SU-DHL-6 (cell line): ENCODE data around the gene PHF21B.

Experiments used
- H2AFZ ChIP-seq: fragments of 200-600 bp; sonication (generic); 2 replicates; pipeline ENCODE4 v1.6.1; 2014; ENCODE audit warnings: low read depth, mild to moderate bottlenecking, moderate library complexity, mixed read lengths, antibody characterized with exemption, low read length; ENCODE audit not compliant: severe bottlenecking
- H3F3A ChIP-seq: fragments of 200-600 bp; shearing (Covaris generic); 2 replicates; pipeline ENCODE4 v1.6.0; 2016; ENCODE audit warnings: antibody characterized with exemption, mild to moderate bottlenecking; ENCODE audit not compliant: insufficient read depth
- H3K27ac ChIP-seq: fragments of 200-600 bp; sonication (generic); 2 replicates; pipeline ENCODE4 v1.5.1; 2016; ENCODE audit warnings: low read depth, mild to moderate bottlenecking, low read length, moderate library complexity, mixed read lengths
- H3K27me3 ChIP-seq: fragments of 200-600 bp; sonication (generic), shearing (Covaris generic); 2 replicates; pipeline ENCODE4 v1.6.0; 2014; ENCODE audit warnings: mild to moderate bottlenecking, low read length
- H3K36me3 ChIP-seq: fragments of 200-600 bp; sonication (generic); 2 replicates; pipeline ENCODE4 v1.6.1; 2014; ENCODE audit warnings: mild to moderate bottlenecking, low read length, mixed read lengths
- H3K4me2 ChIP-seq: fragments of 300-600, 200-600 bp; shearing (Covaris generic), sonication (generic); 2 replicates; pipeline ENCODE4 v1.6.0; 2014; ENCODE audit warnings: low read length, low read depth, mild to moderate bottlenecking; ENCODE audit not compliant: poor library complexity, severe bottlenecking
- H3K4me3 ChIP-seq: fragments of 200-600 bp; sonication (generic); 2 replicates; pipeline ENCODE4 v1.5.1; 2014; ENCODE audit warnings: antibody characterized with exemption, low read length, mild to moderate bottlenecking, mixed read lengths; ENCODE audit not compliant: insufficient read depth, poor library complexity, severe bottlenecking
- H3K79me2 ChIP-seq: fragments of 200-600 bp; sonication (generic); 2 replicates; pipeline ENCODE4 v1.6.1; 2014; ENCODE audit warnings: mild to moderate bottlenecking, low read length, moderate library complexity; ENCODE audit not compliant: insufficient read depth
- H3K9ac ChIP-seq: fragments of 200-600 bp; sonication (generic); 2 replicates; pipeline ENCODE4 v1.7.0; 2014; ENCODE audit warnings: mild to moderate bottlenecking, low read length
- H3K9me2 ChIP-seq: fragments of 200-600 bp; sonication (generic); replicated peaks from 2 replicates; pipeline ENCODE4 v1.6.1; 2014; ENCODE audit warnings: low read length; ENCODE audit not compliant: insufficient read depth
- H3K9me3 ChIP-seq: fragments of 200-600 bp; sonication (generic); 2 replicates; pipeline ENCODE4 v1.6.1; 2014; ENCODE audit warnings: low read length, mixed read lengths; ENCODE audit not compliant: insufficient read depth
- H4K20me1 ChIP-seq: fragments of 200-600 bp; sonication (generic); 2 replicates; pipeline ENCODE4 v1.6.1; 2014; ENCODE audit warnings: low read depth, mild to moderate bottlenecking, antibody characterized with exemption, low read length, moderate library complexity, mixed read lengths
- EZH2phosphoT487 ChIP-seq: fragments of 200-600 bp; sonication (generic), shearing (Covaris generic); conservative IDR thresholded peaks from 2 replicates; pipeline ENCODE4 v1.6.1; 2018; ENCODE audit warnings: mild to moderate bottlenecking, antibody characterized with exemption, low read length, moderate library complexity, mixed read lengths
- TF ChIP-seq, protein P1 (sequence below): fragments of 200-600 bp; sonication (generic); IDR thresholded peaks from one replicate; pipeline ENCODE4 v1.5.1; 2017; ENCODE audit warnings: antibody characterized with exemption, mild to moderate bottlenecking, low read length, moderate library complexity; ENCODE audit not compliant: insufficient read depth, poor library complexity, severe bottlenecking

Gene PHF21B

DNA sequence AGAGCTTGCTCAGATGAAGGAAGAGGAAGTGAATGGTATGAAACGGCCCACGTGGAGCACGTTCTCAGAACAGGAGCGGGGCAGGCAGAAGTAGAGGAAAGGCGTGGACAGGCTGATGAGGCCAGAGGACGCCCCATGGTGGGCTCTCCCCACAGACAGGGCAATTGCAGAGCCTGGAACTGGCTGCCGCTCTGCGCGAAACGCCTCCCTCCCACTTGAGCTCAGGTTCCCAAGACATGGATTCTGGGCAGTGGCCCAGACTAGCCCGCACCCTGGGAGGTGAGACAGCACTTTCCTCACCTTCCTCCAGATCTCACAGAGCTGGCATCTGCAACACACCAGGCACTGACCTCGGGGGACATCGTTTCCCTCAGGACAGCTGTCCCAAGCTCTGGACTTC lies 117.6 kb downstream of the PHF21B start:
- no peaks in the 10 kb centered on the region for H3K79me2 ChIP-seq
- H4K20me1 ChIP-seq, result no peaks in the 10 kb centered on the region
- H3F3A ChIP-seq, result no peaks in the 10 kb centered on the region
- H2AFZ ChIP-seq, result no peak overlapping the region
- H3K9me3 ChIP-seq, result no peaks in the 10 kb centered on the region
- H3K9me2 ChIP-seq, result no peaks in the 10 kb centered on the region
- no peak overlapping the region for H3K9ac ChIP-seq
- no peak overlapping the region for H3K4me2 ChIP-seq
- no peak overlapping the region for H3K27ac ChIP-seq
- no peaks in the 10 kb centered on the region for H3K27me3 ChIP-seq
- no peaks in the 10 kb centered on the region for H3K36me3 ChIP-seq
- TF ChIP-seq, protein P1, sequence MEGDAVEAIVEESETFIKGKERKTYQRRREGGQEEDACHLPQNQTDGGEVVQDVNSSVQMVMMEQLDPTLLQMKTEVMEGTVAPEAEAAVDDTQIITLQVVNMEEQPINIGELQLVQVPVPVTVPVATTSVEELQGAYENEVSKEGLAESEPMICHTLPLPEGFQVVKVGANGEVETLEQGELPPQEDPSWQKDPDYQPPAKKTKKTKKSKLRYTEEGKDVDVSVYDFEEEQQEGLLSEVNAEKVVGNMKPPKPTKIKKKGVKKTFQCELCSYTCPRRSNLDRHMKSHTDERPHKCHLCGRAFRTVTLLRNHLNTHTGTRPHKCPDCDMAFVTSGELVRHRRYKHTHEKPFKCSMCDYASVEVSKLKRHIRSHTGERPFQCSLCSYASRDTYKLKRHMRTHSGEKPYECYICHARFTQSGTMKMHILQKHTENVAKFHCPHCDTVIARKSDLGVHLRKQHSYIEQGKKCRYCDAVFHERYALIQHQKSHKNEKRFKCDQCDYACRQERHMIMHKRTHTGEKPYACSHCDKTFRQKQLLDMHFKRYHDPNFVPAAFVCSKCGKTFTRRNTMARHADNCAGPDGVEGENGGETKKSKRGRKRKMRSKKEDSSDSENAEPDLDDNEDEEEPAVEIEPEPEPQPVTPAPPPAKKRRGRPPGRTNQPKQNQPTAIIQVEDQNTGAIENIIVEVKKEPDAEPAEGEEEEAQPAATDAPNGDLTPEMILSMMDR, result no peak
- TF ChIP-seq EZH2phosphoT487, result no peak
- no peak overlapping the region for H3K4me3 ChIP-seq

DNA sequence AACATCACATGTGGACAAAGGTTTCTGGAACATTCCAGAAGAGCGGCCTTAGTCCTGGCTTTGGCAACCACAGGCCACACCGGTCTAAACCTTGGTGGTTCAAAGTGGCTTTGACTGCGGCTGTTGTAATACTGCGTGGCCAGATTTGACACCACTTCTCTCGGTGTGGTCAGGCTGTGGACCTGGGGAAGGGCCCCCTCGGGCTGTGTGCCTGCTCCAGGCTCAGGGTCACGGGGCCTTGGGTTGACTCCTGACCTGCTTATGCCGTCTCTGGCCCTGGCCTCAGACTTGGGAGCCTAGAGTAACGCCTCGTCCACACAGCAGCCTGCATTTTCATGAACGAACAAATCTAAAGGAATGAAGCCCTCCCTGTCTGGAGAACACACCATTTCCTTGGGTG lies 118.0 kb downstream of the PHF21B start:
- Histone ChIP-seq H3K27me3 (no peaks in the 10 kb centered on the region), H3K4me2 (no peak overlapping the region), H4K20me1 (no peaks in the 10 kb centered on the region), H3K36me3 (no peaks in the 10 kb centered on the region), H3K9me2 (no peaks in the 10 kb centered on the region), H3K27ac (no peak overlapping the region), H3K4me3 (no peak overlapping the region), H3K79me2 (no peaks in the 10 kb centered on the region), H3K9ac (no peak overlapping the region), H3F3A (no peaks in the 10 kb centered on the region), H2AFZ (no peak overlapping the region), H3K9me3 (no peaks in the 10 kb centered on the region)
- TF ChIP-seq, protein P1, result no peak
- no peak for TF ChIP-seq EZH2phosphoT487

DNA sequence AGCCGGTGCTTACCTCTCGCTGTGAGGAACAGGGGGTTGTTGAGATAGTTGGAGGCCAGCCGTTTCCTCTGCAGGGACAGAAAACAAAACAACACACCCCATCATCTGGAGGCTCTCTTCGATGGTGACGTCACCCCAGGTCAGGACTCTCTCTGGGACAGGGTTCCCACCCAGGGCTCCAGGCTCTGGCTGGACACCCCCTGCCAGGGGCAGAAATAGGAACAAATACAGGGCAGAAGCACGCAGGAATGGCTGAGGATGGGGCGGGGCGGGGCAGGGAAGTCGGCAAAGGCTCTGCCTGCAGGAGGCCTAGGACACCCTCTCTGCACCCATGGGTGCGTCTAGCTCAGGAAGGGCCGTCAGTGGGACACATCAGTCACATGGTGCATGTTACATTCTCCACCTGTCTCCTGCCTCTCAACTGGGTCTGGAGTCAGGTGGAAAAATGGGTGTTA lies 118.5 kb downstream of the PHF21B start:
- Histone ChIP-seq H3K9me2 (no peaks in the 10 kb centered on the region), H3K27me3 (no peaks in the 10 kb centered on the region), H3K79me2 (no peaks in the 10 kb centered on the region), H3K4me3 (no peak overlapping the region), H4K20me1 (no peaks in the 10 kb centered on the region), H3K27ac (no peak overlapping the region), H2AFZ (no peak overlapping the region), H3F3A (no peaks in the 10 kb centered on the region), H3K9ac (no peak overlapping the region), H3K4me2 (no peak overlapping the region), H3K36me3 (no peaks in the 10 kb centered on the region), H3K9me3 (no peaks in the 10 kb centered on the region)
- TF ChIP-seq, protein P1, result no peak
- TF ChIP-seq EZH2phosphoT487, result no peak
